HFF-Myc (cell line): ENCODE results near the gene ARFGAP1.

Source experiments
- DNase-seq: peaks from one replicate; pipeline ENCODE4 v3.0.0-alpha.2; 2011; ENCODE audit warnings: low read depth; ENCODE audit errors: extremely low read depth
- H3K4me3 ChIP-seq: replicated peaks from 2 replicates; pipeline ENCODE4 v1.5.1; 2011; ENCODE audit warnings: low read depth, mild to moderate bottlenecking, control low read depth, low read length
- CTCF ChIP-seq: IDR thresholded peaks from 2 replicates; pipeline ENCODE4 v1.5.1; 2012; ENCODE audit warnings: mild to moderate bottlenecking, low read depth, low read length, control low read depth; ENCODE audit errors: missing control alignments

Gene ARFGAP1

GRCh38 chr20:63290136-63290676, 17.6 kb downstream of the ARFGAP1 start:
- no peak overlapping the region for H3K4me3 ChIP-seq
- DNase-seq, result no peak
- no peak for TF ChIP-seq CTCF

- no peak overlapping the region for H3K4me3 ChIP-seq
- no peak for DNase-seq
- TF ChIP-seq CTCF, result peak; percentile 65
These were observed 18.3 kb downstream of the ARFGAP1 start for GRCh38 chr20:63290677-63291472.

- TF ChIP-seq CTCF, result no peak
- DNase-seq, result no peak
These were observed 19.2 kb downstream of the ARFGAP1 start for GRCh38 chr20:63291811-63292210.

GRCh38 chr20:63292292-63292701, 19.7 kb downstream of the ARFGAP1 start:
- no peak for DNase-seq
- H3K4me3 ChIP-seq, result no peak overlapping the region
- TF ChIP-seq CTCF, result no peak

More at GRCh38 chr20:63291811-63292210, 19.2 kb downstream of the ARFGAP1 start:
- no peak overlapping the region for H3K4me3 ChIP-seq

GRCh38 chr20:63292904-63293303, 20.3 kb downstream of the ARFGAP1 start, which contains the start of gene COL20A1:
Gene COL20A1 (plus strand): TSS chr20:63293186. CDS start chr20:63295108, 1,922 bp downstream.
- no peak within 1 kb of the TSS for H3K4me3 ChIP-seq
- TF ChIP-seq CTCF, result no peak
- DNase-seq, result no peak

GRCh38 chr20:63293456-63293855, 20.8 kb downstream of the ARFGAP1 start:
- no peak overlapping the region for H3K4me3 ChIP-seq
- TF ChIP-seq CTCF, result no peak
- DNase-seq, result no peak
